OCI-M2 (cell line): Measurements from ENCODE around the gene TSPEAR.
"Not testable (repeated sequence)": the region's sequence is repeated elsewhere in the genome, so short reads cannot be mapped to it uniquely, and the experiment has no call there.

Source experiments
- DNase-seq: peaks from one replicate; lab custom pipeline; 2025; ENCODE audit not compliant: unreplicated experiment; lab: John Stamatoyannopoulos, UW

The TSPEAR gene

GRCh38 chr21:44612669-44613229, 98.6 kb downstream of the TSPEAR start:
- no peak for DNase-seq

DNA sequence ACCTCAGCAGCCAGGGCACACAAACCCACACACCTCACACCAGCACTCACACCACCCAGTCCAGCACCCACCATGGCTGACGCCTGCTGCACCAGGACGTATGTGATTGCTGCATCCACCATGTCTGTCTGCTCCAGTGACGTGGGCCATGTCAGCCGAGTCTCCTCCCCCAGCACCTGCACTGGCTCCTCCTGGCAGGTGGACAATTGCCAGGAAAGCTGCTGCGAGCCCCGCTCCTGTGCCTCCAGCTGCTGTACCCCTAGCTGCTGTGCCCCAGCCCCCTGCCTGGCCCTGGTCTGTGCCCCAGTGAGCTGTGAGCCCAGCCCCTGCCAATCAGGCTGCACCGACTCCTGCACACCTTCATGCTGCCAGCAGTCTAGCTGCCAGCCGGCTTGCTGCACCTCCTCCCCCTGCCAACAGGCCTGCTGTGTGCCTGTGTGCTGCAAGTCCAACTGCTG, 99.3 kb downstream of the TSPEAR start, which contains the start of gene KRTAP10-8:
Gene KRTAP10-8, plus strand, starts transcription at position 51 of the 458 bp plus-strand sequence. Its CDS starts 22 bp downstream, at position 73.
- no peak for DNase-seq

- no peak for DNase-seq
Observed at GRCh38 chr21:44611551-44611950, 99.8 kb downstream of the TSPEAR start.

GRCh38 chr21:44610157-44610843, 101.1 kb downstream of the TSPEAR start:
- not testable (repeated sequence) for DNase-seq

DNA sequence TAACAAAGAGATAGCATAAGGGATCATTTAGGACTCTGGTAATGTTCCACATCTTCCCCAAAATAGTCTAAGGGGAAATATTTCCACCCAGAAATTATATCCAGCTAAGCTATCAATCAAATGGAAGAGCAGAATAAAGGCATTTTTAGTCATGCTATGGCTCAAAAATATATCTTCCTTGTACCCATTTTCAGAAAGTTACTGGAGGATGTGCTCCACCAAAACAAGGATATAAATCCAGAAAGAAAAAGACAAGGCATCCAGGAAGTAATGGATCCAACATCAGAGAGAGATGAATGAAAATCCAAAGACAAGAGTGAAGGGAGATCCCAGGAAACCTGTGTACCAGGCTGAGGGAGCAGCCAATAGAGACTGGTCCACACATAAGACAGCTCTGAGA, 102.2 kb downstream of the TSPEAR start:
- DNase-seq, result no peak

GRCh38 chr21:44606495-44606894, 104.9 kb downstream of the TSPEAR start:
- no peak for DNase-seq

DNA sequence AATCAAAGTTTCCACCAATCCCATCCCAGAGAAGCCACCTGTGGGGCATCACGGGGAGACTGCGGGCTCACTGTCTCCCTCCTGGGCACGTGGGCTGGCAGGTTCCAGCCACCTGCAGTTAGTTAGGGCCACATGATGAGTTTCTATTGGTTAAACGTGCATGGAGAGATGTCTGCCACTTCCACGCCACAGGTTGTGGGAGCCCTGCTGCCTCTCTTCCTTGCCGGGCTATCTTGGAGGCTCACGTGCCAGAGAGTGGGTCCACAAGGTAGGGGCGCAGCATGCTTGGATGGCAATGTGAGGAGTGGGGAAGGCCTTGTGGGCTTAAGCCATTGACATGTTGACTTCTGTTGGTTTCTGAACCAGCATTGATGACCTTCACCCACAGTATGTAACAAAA, 107.5 kb downstream of the TSPEAR start:
- DNase-seq, result no peak

- no peak for DNase-seq
Observed at GRCh38 chr21:44603109-44603875, 108.1 kb downstream of the TSPEAR start.

GRCh38 chr21:44602463-44602850, 108.9 kb downstream of the TSPEAR start:
- DNase-seq, result no peak

- no peak for DNase-seq
Observed at GRCh38 chr21:44601596-44602462, 109.5 kb downstream of the TSPEAR start.

DNA sequence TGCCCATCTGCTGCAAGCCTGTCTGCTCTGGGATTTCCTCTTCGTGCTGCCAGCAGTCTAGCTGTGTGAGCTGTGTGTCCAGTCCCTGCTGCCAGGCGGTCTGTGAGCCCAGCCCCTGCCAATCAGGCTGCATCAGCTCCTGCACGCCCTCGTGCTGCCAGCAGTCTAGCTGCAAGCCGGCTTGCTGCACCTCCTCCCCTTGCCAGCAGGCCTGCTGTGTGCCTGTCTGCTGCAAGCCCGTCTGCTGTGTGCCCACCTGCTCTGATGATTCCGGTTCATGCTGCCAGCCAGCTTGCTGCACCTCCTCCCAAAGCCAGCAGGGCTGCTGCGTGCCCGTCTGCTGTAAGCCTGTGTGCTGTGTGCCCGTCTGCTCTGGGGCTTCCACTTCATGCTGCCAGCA, 110.3 kb downstream of the TSPEAR start:
- DNase-seq, result not testable (repeated sequence)

GRCh38 chr21:44600118-44600978, 111.0 kb downstream of the TSPEAR start, which contains the start of gene KRTAP10-7:
Gene KRTAP10-7, plus strand, starts transcription at chr21:44600597. Its CDS starts 25 bp downstream, at chr21:44600622.
- not testable (repeated sequence) for DNase-seq

- no peak for DNase-seq
Observed at GRCh38 chr21:44599264-44600029, 111.9 kb downstream of the TSPEAR start.

DNA sequence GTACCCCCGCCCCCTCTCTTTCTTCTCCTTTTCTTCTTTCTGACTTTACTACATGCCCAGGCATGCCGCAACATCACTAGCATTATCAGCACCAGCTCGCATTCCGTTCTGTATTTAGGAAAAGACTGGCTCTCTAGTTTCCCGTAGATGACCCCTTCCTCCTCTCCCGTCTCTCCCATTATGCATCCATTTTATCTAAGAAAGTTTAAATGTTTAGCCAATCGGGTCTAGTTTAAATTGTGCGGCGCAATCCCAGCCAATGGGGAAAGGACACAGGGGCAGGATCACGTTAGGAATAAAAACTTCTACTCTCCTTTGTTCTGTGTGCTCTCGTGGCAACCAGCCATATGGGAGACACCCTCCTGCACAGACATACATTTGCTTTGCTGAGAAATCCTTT, 113.3 kb downstream of the TSPEAR start:
- no peak for DNase-seq

GRCh38 chr21:44596068-44596725, 115.2 kb downstream of the TSPEAR start:
- no peak for DNase-seq

- no peak for DNase-seq
Observed at GRCh38 chr21:44595524-44595923, 115.8 kb downstream of the TSPEAR start.

DNA sequence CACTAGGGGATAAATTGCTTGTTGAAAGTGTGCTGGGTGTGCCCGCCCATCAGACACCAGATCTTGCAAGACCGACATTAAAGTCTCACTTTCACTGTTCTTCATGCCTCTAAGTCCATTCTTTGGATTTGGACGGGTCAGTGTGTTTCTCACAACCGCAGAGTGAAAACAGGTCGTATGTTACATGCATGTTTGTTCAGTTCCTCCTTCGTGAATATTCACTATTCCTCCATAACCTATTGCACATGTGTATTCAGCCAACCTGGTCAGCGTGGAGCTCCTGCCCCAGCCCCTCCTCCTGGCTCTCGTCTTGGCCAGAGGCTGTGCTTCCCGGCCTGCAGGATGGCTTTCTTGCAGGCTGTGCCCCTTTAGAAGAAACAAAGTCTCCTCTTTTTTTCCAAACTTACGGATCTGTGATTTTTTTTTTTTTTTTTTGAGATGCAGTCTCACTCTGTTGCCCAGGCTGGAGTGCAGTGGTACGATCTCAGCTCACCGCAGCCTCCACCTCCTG, 116.9 kb downstream of the TSPEAR start:
- no peak for DNase-seq

GRCh38 chr21:44593598-44594405, 117.6 kb downstream of the TSPEAR start:
- DNase-seq, result no peak
